CD8-positive, alpha-beta memory T cell (primary cell): ENCODE data around the gene WWP2. TPM values are rescaled to one million over a fixed set of nuclear protein-coding genes. Genes with fewer than 3 reads are reported as not detected.

Source experiments
- CTCF ChIA-PET: fragments of 350-600 bp; sonication (Branson Sonifier 250); formaldehyde crosslinking; loops from one replicate; lab custom pipeline; 2021; ENCODE audit warnings: antibody characterized with exemption; lab: Charles Lee
- POLR2A ChIA-PET: fragments of 350-600 bp; sonication (Branson Sonifier 250); formaldehyde crosslinking; loops from one replicate; lab custom pipeline; 2021; ENCODE audit warnings: antibody characterized with exemption; lab: Charles Lee
- DNase-seq, 5 donors: peaks; one replicate each; pipeline versions ENCODE4 v3.0.0 to v3.0.0-alpha.2; 2020 to 2022; ENCODE audit warnings: mixed read lengths in 1 of 5
- H3K27ac ChIP-seq: one replicate; pipeline ENCODE4 v1.7.0; 2013; ENCODE audit warnings: low read depth, mild to moderate bottlenecking, low read length, moderate library complexity
- H3K27me3 ChIP-seq: 2 replicates; pipeline ENCODE4 v1.7.0; 2013; ENCODE audit warnings: low read length, mild to moderate bottlenecking; ENCODE audit not compliant: insufficient read depth, poor library complexity, severe bottlenecking
- H3K36me3 ChIP-seq: 2 replicates; pipeline ENCODE4 v1.7.0; 2013; ENCODE audit warnings: mild to moderate bottlenecking, low read length, moderate library complexity; ENCODE audit not compliant: insufficient read depth
- H3K4me1 ChIP-seq: 2 replicates; pipeline ENCODE4 v1.7.0; 2013; ENCODE audit warnings: mild to moderate bottlenecking, low read length, moderate library complexity; ENCODE audit not compliant: insufficient read depth
- H3K4me3 ChIP-seq: 2 replicates; pipeline ENCODE4 v1.7.0; 2013; ENCODE audit warnings: mild to moderate bottlenecking, low read length
- H3K9me3 ChIP-seq: 2 replicates; pipeline ENCODE4 v1.7.0; 2013; ENCODE audit warnings: mild to moderate bottlenecking, low read length
- H3K27ac Mint-ChIP-seq, 8 donors: one replicate each; pipeline ENCODE4 v1.8.0; 2020 to 2021; ENCODE audit warnings: mixed read lengths in 8 of 8, mild to moderate bottlenecking in 6 of 8, inconsistent platforms in 3 of 8, moderate library complexity in 3 of 8
- H3K27me3 Mint-ChIP-seq, 2 donors: one replicate each; pipeline ENCODE4 v1.8.0; 2020 to 2021; ENCODE audit warnings: mixed read lengths in 2 of 2, mild to moderate bottlenecking in 1 of 2, moderate library complexity in 1 of 2
- H3K36me3 Mint-ChIP-seq, 3 donors: one replicate each; pipeline ENCODE4 v1.8.0; 2020 to 2021; ENCODE audit warnings: mixed read lengths in 3 of 3, inconsistent platforms in 1 of 3, mild to moderate bottlenecking in 1 of 3
- H3K4me1 Mint-ChIP-seq, 3 donors: one replicate each; pipeline ENCODE4 v1.8.0; 2020 to 2021; ENCODE audit warnings: mixed read lengths in 3 of 3, inconsistent platforms in 1 of 3, mild to moderate bottlenecking in 1 of 3
- H3K4me3 Mint-ChIP-seq, 7 donors: one replicate each; pipeline ENCODE4 v1.8.0; 2020 to 2021; ENCODE audit warnings: mixed read lengths in 7 of 7, mild to moderate bottlenecking in 6 of 7, moderate library complexity in 4 of 7, inconsistent platforms in 2 of 7
- H3K9me3 Mint-ChIP-seq, 5 donors: one replicate each; pipeline ENCODE4 v1.8.0; 2020 to 2022; ENCODE audit warnings: mixed read lengths in 5 of 5, mild to moderate bottlenecking in 3 of 5, moderate library complexity in 2 of 5, inconsistent platforms in 1 of 5
- polyA plus RNA-seq: library from polyadenylated mRNA; unstranded; fragments of 300-500 nt; fragmentation: Illumina TruSeq; gene quantifications from one replicate; pipeline ENCODE4 v1.2.3, GENCODE V29; 2021
- total RNA-seq, 2 experiments: library from RNA; stranded (reverse); gene quantifications; one replicate each; pipeline ENCODE4 v1.2.3, GENCODE V29; 2021

Gene WWP2
- total RNA-seq, result 10 to 100 TPM; 41.0 to 46.3 TPM
- polyA plus RNA-seq, result 50.6 TPM

DNA sequence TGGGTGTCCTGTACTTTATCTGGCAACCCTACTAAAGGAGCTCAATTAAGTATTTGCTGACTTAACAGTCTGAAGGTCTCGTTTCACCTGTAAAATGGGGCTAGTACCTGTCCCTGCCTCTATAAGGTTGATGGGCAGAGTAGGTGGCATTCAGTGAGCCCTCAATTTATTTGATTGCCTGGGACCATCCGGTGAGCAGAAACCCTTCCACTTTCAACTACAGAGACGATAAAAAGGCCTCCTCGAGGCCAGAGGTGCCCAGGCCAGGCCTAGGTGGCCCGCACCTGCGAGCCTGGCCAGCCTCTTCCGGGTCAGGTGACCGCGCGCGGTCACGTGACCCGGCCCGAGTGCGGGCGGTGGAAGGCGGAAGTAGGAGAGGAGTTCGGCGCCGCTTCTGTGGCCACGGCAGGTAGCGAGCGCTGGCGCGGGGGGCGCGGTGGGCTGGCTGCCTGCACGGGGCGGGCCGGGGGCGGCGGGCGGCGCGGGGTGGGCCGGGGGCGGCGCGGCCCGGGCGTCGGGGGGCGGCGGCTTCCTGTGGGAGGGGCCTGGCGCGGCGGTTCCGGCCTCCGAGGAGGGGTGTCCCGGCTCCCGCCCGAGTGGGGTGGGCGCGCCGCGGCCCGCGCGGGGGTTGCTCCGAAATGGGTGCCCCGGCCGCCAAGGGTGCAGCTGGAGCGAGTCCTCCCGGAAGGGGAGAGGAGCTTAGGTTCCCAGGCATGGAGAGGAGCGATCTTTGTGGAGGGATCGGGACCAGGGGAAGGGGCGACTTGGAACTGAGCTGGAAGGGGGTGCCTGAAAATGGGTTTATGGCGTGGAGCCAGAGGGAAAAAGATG, at the start of gene WWP2:
TSS of gene WWP2 (plus strand) at position 350 of the 831 bp plus-strand sequence. CDS start 24,679 bp downstream, outside the sequence.
- H3K4me1 Mint-ChIP-seq, result peaks cover 34 to 49% (median 43%) of the 10 kb centered on the region in 3 donors
- CTCF ChIA-PET, result interaction anchor here (1.0 to 1.6 kb wide), 4 partner anchors 7 to 53 kb away, joined by 3 to 7 read pairs (median 6); partner anchors contain the start of gene NOB1
- peak; percentile 72 to 89 (median 78) for DNase-seq

DNA sequence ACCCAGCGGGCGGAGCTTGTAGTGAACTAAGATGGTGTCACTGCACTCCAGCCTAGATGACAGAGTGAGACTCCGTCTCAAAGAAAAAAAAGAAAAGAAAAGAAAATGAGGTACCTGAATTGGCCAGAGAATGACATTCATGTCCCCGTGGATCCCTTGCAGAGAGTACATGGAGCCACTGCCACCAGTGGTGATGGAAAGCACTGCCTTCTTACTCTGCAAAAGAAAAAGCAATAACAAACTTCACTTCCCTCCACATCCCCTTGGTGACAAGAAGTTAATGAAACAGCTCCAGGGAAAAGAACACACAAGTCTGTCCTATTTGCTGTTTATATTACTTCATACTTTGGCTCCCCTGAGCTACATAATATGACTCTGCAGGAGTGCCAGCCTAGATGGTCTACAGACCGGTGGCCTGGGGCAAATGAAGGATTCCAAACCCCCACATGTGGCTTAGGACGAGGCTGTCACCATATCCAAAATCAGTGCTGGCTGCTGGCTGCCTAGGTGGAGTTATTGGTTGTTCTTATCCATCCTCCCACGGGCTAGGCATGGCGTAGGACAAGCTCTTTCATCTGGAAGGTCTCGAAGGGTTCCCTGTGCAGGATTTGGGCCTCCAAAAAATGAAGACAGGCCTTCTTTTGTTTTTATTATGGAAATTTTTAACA, 49.1 kb upstream of the WWP2 start:
- H3K4me1 Mint-ChIP-seq, result peaks cover 0 to 6% (median 5%) of the 10 kb centered on the region in 3 donors
- ChIA-PET POLR2A (no interaction called here), CTCF (interaction anchor here (8.6 kb wide), 1 partner anchor 41 kb away, joined by 96 read pairs; the partner anchor contains the start of gene NOB1)
- H3K36me3 Mint-ChIP-seq, result peaks cover 0 to 7% (median 6%) of the 10 kb centered on the region in 3 donors
- H3K27ac Mint-ChIP-seq, result peak overlapping the region in 1 of 8 donors; percentile 17
- H3K27me3 ChIP-seq, result no peaks in the 10 kb centered on the region
- no peak overlapping the region for H3K27ac ChIP-seq
- no peaks in the 10 kb centered on the region for H3K9me3 Mint-ChIP-seq
- no peaks in the 10 kb centered on the region for H3K4me1 ChIP-seq
- H3K27me3 Mint-ChIP-seq, result no peaks in the 10 kb centered on the region
- no peak for DNase-seq
- H3K9me3 ChIP-seq, result no peaks in the 10 kb centered on the region
- H3K4me3 Mint-ChIP-seq, result no peak overlapping the region
- H3K36me3 ChIP-seq, result no peaks in the 10 kb centered on the region
- H3K4me3 ChIP-seq, result no peak overlapping the region

More for the DNA sequence above, at the start of gene WWP2:
- Histone ChIP-seq H3K4me3 (peak within 1 kb of the TSS; percentile 79), H3K36me3 (no peaks in the 10 kb centered on the region), H3K27me3 (no peaks in the 10 kb centered on the region), H3K4me1 (peaks cover 21% of the 10 kb centered on the region), H3K27ac (peak within 1 kb of the TSS; percentile 77), H3K9me3 (no peaks in the 10 kb centered on the region)
- Mint-ChIP-seq H3K36me3 (peaks cover 0 to 11% (median 1%) of the 10 kb centered on the region in 3 donors), H3K9me3 (no peaks in the 10 kb centered on the region), H3K4me3 (peak within 1 kb of the TSS; percentile 93 to 95 (median 94)), H3K27ac (peak within 1 kb of the TSS; percentile 97 to 100 (median 98)), H3K27me3 (peaks cover 0 to 1% of the 10 kb centered on the region in 2 donors)
- POLR2A ChIA-PET, result interaction anchor here (0.5 to 1.6 kb wide), 9 partner anchors 8 to 1009 kb away, joined by 3 to 7 read pairs (median 4); partner anchors contain the start of genes AARS1, NOB1 and NQO1

DNA sequence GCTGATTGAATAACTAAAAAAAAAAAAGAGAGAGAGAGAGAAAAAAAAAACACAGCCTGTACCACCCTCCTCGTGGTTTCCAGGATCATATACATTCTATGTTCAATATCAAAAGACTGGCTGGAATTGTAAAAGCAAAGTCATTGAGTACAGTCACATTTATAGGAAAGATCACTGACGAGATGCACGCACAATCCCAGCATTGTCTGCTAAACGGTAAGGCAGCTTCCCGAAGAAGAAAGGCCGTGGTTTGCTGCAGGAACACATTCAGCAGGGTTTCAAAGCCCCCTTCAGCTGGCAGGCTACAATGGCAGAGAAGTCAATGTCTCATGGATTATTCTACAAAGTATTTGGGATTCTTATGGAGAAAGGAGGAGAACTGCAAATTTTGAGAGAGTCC, 45.1 kb upstream of the WWP2 start:
- no peaks in the 10 kb centered on the region for H3K4me1 Mint-ChIP-seq
- no peak overlapping the region for H3K27ac Mint-ChIP-seq
- no peak for DNase-seq
- no peak overlapping the region for H3K27ac ChIP-seq
- H3K27me3 ChIP-seq, result no peaks in the 10 kb centered on the region
- H3K36me3 Mint-ChIP-seq, result peaks cover 0 to 4% (median 4%) of the 10 kb centered on the region in 3 donors
- no peaks in the 10 kb centered on the region for H3K4me1 ChIP-seq
- CTCF ChIA-PET, result no interaction called here
- H3K9me3 Mint-ChIP-seq, result no peaks in the 10 kb centered on the region
- no peaks in the 10 kb centered on the region for H3K36me3 ChIP-seq
- H3K4me3 Mint-ChIP-seq, result no peak overlapping the region
- no peaks in the 10 kb centered on the region for H3K9me3 ChIP-seq
- POLR2A ChIA-PET, result no interaction called here
- H3K27me3 Mint-ChIP-seq, result no peaks in the 10 kb centered on the region
- H3K4me3 ChIP-seq, result no peak overlapping the region

DNA sequence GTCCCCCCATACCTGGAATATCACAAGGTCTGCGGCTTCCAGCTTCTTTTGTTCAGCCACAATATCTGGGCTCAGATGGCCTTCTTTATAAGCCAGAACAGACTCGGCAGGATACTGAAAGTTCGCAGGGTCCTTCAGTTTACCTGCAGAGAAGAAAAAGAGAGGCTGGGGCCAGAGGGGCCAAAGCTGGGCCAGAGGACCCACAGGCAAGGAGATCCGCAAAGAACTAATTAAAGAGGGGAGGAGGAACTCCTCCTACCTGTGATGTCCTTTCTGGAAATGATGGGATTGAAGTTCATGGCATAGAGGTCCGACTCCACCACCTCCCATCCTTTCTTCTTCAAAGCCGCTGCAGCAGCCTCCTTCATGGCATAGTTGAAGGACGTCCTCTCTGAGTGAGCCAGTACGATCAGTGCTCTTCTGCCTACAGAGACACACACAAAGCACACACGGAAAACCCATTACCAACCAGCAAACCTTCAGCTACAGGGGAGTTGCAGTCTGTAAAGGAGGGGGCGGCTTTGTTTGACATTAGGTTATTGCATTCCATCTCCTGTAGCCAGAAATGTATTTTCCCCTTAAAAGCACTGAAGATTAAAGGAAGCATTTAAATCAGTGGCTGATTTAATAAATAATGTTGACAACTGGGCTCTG, 43.9 kb upstream of the WWP2 start:
- ChIA-PET POLR2A (no interaction called here), CTCF (interaction anchor here (0.7 to 0.9 kb wide), 2 partner anchors 36 to 1907 kb away, joined by 3 to 4 read pairs; partner anchors contain the start of gene NOB1)
- H3K4me3 ChIP-seq, result no peak overlapping the region
- H3K36me3 ChIP-seq, result no peaks in the 10 kb centered on the region
- no peak overlapping the region for H3K27ac ChIP-seq
- no peak for DNase-seq
- no peaks in the 10 kb centered on the region for H3K27me3 ChIP-seq
- no peak overlapping the region for H3K27ac Mint-ChIP-seq
- H3K36me3 Mint-ChIP-seq, result peaks cover 0 to 4% (median 0%) of the 10 kb centered on the region in 3 donors
- no peak overlapping the region for H3K4me3 Mint-ChIP-seq
- no peaks in the 10 kb centered on the region for H3K9me3 Mint-ChIP-seq
- no peaks in the 10 kb centered on the region for H3K4me1 Mint-ChIP-seq
- H3K27me3 Mint-ChIP-seq, result no peaks in the 10 kb centered on the region
- H3K4me1 ChIP-seq, result no peaks in the 10 kb centered on the region
- no peaks in the 10 kb centered on the region for H3K9me3 ChIP-seq

DNA sequence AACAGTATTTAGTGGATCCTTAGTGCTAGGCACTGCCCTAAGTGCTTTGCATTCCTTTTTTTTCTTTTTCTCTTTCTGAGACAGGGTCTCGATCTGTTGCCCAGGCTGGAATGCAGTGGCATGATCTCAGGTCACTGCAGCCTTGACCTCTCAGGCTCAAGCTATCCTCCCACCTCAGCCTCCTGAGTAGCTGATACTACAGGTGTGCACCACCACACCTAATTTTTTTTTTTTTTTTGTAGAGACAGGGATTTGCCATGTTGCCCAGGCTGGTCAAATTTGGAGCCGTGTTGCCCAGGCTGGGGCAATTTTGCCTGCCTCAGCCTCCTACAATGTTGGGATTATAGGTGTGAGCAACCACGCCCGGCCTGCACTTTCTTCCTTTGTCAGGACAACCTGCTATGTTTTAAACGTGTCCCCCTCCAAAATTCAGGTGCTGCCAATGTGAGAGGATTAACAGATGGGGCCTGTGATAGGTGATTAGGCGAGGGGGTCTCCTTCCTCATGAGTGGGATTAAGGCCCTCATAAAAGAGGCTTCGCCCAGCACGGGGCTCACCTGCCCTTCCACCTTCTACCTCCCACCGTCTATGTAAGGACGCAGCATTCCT, 41.2 kb upstream of the WWP2 start:
- Histone ChIP-seq H3K27me3 (no peaks in the 10 kb centered on the region), H3K4me1 (peaks cover 2% of the 10 kb centered on the region), H3K36me3 (no peaks in the 10 kb centered on the region), H3K27ac (no peak overlapping the region), H3K9me3 (no peaks in the 10 kb centered on the region), H3K4me3 (no peak overlapping the region)
- Mint-ChIP-seq H3K4me1 (peaks cover 3 to 9% (median 4%) of the 10 kb centered on the region in 3 donors), H3K9me3 (no peaks in the 10 kb centered on the region), H3K36me3 (peaks cover 0 to 4% (median 0%) of the 10 kb centered on the region in 3 donors), H3K27me3 (no peaks in the 10 kb centered on the region), H3K27ac (no peak overlapping the region), H3K4me3 (no peak overlapping the region)
- POLR2A ChIA-PET, result interaction anchor here (0.7 kb wide), 1 partner anchor 34 kb away, joined by 3 read pairs; the partner anchor contains the start of gene NOB1
- CTCF ChIA-PET, result interaction anchor here (1.0 to 8.2 kb wide), 2 partner anchors 11 to 34 kb away, joined by 3 to 58 read pairs; partner anchors contain the start of gene NOB1
- no peak for DNase-seq

DNA sequence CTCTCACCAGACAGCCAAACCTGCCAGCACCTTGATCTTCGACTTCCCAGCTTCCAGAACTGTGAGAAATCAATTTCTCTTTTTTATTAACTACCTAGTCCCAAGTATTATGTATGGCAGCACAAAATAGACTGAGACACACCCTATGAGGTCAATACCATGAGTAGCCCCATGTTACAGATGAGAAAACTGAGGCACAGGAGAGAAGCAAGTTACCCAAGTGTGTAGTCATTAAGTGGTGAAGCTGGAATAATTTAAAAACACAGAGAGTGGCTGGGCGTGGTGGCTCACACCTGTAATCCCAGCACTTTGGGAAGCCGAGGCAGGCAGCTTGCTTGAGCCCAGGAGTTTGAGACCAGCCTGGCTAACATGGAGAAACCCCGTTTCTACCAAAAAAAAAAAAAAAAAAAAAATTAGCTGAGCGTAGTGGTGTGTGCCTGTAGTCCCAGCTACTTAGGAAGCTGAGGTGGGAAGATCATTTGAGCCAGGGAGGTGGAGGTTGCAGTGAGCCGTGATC, 40.6 kb upstream of the WWP2 start:
- Mint-ChIP-seq H3K27me3 (no peaks in the 10 kb centered on the region), H3K4me3 (no peak overlapping the region), H3K36me3 (peaks cover 0 to 4% (median 2%) of the 10 kb centered on the region in 3 donors), H3K27ac (peak overlapping the region in 1 of 8 donors; percentile 14), H3K9me3 (no peaks in the 10 kb centered on the region), H3K4me1 (peaks cover 9 to 15% (median 10%) of the 10 kb centered on the region in 3 donors)
- DNase-seq, result no peak
- no peaks in the 10 kb centered on the region for H3K36me3 ChIP-seq
- POLR2A ChIA-PET, result interaction anchor here (0.6 kb wide), 1 partner anchor 152 kb away, joined by 5 read pairs; no protein-coding TSS in a partner anchor
- no peaks in the 10 kb centered on the region for H3K9me3 ChIP-seq
- H3K4me1 ChIP-seq, result peaks cover 5% of the 10 kb centered on the region
- H3K4me3 ChIP-seq, result no peak overlapping the region
- no peak overlapping the region for H3K27ac ChIP-seq
- CTCF ChIA-PET, result interaction anchor here (1.0 to 8.2 kb wide), 3 partner anchors 11 to 33 kb away, joined by 3 to 58 read pairs (median 3); partner anchors contain the start of gene NOB1
- no peaks in the 10 kb centered on the region for H3K27me3 ChIP-seq

DNA sequence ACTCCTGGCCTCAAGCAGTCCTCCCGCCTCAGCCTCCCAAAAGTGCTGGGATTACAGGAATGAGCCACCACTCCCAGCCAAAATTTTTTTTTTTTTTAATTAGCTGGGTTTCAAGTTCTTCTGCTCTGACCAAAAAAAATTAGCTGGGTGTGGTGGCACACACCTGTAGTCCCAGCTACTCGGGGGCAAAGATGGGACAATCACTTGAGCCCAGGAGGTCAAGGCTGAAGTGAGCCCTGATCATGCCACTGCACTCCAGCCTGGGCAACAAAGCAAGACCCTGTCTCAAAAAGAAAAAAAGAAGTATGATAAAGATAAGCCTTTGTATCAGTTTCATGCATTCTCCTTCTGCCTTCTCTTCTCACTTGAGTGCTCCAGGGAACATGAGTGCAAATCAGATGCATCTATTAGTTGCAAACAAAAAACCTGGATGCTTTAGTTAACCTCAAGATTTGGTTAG, 37.7 kb upstream of the WWP2 start:
- Mint-ChIP-seq H3K9me3 (no peaks in the 10 kb centered on the region), H3K27me3 (no peaks in the 10 kb centered on the region), H3K36me3 (peaks cover 0 to 4% (median 0%) of the 10 kb centered on the region in 3 donors), H3K4me3 (peak overlapping the region in 2 of 7 donors; percentile 23 to 83), H3K27ac (peak overlapping the region in 4 of 8 donors; percentile 27 to 63 (median 40)), H3K4me1 (peaks cover 16 to 31% (median 17%) of the 10 kb centered on the region in 3 donors)
- POLR2A ChIA-PET, result interaction anchor here (0.9 kb wide), 1 partner anchor 37 kb away, joined by 3 read pairs; the partner anchor contains the start of gene WWP2
- no peaks in the 10 kb centered on the region for H3K9me3 ChIP-seq
- peaks cover 16% of the 10 kb centered on the region for H3K4me1 ChIP-seq
- no peaks in the 10 kb centered on the region for H3K36me3 ChIP-seq
- H3K4me3 ChIP-seq, result no peak overlapping the region
- DNase-seq, result no peak
- CTCF ChIA-PET, result interaction anchor here (0.8 to 8.2 kb wide), 4 partner anchors 14 to 33 kb away, joined by 3 to 58 read pairs (median 10); partner anchors contain the start of gene NOB1
- no peaks in the 10 kb centered on the region for H3K27me3 ChIP-seq
- H3K27ac ChIP-seq, result no peak overlapping the region
